Measurements from ENCODE around the gene NR4A1. TPM values are rescaled to one million over a fixed set of nuclear protein-coding genes. Genes with fewer than 3 reads are reported as not detected.

NR4A1 gene
- total RNA-seq, 4 donors from 2014 or later, result 390 to 1,252 (median 718) TPM

GRCh38 chr12:52005903-52006703, 45.1 kb upstream of the NR4A1 start:
- Histone ChIP-seq H3K9me3 (no peaks in the 10 kb centered on the region), H3K4me3 (peak overlapping the region; percentile 69 to 90 (median 76)), H3K4me1 (peaks cover 0 to 63% (median 39%) of the 10 kb centered on the region in 4 donors), H3K36me3 (peaks cover 0 to 5% (median 0%) of the 10 kb centered on the region in 3 donors), H3K27ac (peak overlapping the region; percentile 88 to 96 (median 93)), H3K27me3 (no peaks in the 10 kb centered on the region)
- TF ChIP-seq EP300 (IDR thresholded peaks at IDR 0.05) (peak in 1 of 2 donors; percentile 67), POLR2A (IDR thresholded peaks at IDR 0.05) (peak in 1 of 2 donors; percentile 22), CTCF (IDR thresholded peaks at IDR 0.05) (no peak)
- DNase-seq (ENCODE audit: low spot score in 2 of 2), result peak in 1 of 2 donors; percentile 47
- 35 to 40% methylated on average over 27 to 28 of the region's 28 CpGs for WGBS, 2 donors

GRCh38 chr12:52006726-52007157, 44.5 kb upstream of the NR4A1 start, which contains the start of gene TAMALIN:
Gene TAMALIN, plus strand, starts transcription at chr12:52006946. Its CDS starts 74 bp downstream, at chr12:52007020.
- peak; percentile 53 to 62 for DNase-seq (ENCODE audit: low spot score in 2 of 2)
- WGBS, 2 donors, result 0% methylated on average over 11 to 13 of the region's 60 CpGs
- H3K27me3 ChIP-seq, result no peaks in the 10 kb centered on the region
- peaks cover 0 to 10% (median 0%) of the 10 kb centered on the region in 3 donors for H3K36me3 ChIP-seq
- H3K4me3 ChIP-seq, result peak within 1 kb of the TSS; percentile 69 to 90 (median 76)
- no peaks in the 10 kb centered on the region for H3K9me3 ChIP-seq
- peak within 1 kb of the TSS; percentile 88 to 96 (median 93) for H3K27ac ChIP-seq
- peak; percentile 85 to 89 for TF ChIP-seq POLR2A (IDR thresholded peaks at IDR 0.05)
- TF ChIP-seq CTCF (IDR thresholded peaks at IDR 0.05), result peak in 2 of 5 experiments; percentile 31
- peak in 1 of 2 donors; percentile 92 for TF ChIP-seq EP300 (IDR thresholded peaks at IDR 0.05)
- peaks cover 0 to 70% (median 44%) of the 10 kb centered on the region in 4 donors for H3K4me1 ChIP-seq

DNA sequence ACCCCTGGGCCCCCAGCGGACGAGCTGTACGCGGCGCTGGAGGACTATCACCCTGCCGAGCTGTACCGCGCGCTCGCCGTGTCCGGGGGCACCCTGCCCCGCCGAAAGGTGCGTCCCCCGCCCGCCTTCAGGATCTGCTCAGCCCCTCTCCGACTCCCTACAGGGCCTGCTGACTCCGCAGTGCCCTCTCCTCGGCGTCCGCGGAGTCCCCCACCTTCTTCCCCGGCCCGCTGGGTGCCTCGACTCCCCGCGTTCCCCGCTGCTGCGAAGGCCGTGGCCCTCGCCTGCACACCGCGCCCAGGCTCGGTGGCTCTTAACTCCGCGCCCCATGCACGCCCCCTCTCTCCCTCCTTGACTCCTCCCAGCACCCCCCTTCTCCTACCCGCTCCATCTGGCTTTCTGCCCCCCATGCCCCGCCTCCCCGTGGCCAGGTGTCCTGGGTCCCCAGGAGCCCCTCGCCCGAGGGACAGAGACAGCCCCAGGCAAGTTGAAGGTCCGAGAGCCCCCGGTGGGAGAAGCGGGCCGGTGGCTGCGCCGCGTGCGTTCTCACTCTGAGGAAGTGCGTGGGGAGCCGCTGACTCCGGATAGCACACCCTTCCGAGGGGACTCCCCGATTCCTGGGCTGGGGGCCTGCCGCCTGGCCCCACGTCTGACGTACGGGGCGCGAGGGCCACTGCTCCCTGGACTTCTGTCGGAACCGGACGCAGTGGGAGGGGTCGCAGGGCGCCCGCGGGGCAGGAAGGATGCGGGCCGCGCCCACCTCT, 43.9 kb upstream of the NR4A1 start:
- Histone ChIP-seq H3K9me3 (no peaks in the 10 kb centered on the region), H3K27ac (peak overlapping the region; percentile 88 to 96 (median 93)), H3K4me3 (peak overlapping the region; percentile 69 to 90 (median 76)), H3K4me1 (peaks cover 0 to 70% (median 44%) of the 10 kb centered on the region in 4 donors), H3K36me3 (peaks cover 0 to 16% (median 2%) of the 10 kb centered on the region in 3 donors), H3K27me3 (no peaks in the 10 kb centered on the region)
- TF ChIP-seq POLR2A (IDR thresholded peaks at IDR 0.05) (peak in 1 of 2 donors; percentile 18), EP300 (IDR thresholded peaks at IDR 0.05) (peak in 1 of 2 donors; percentile 50), CTCF (IDR thresholded peaks at IDR 0.05) (no peak)
- DNase-seq (ENCODE audit: low spot score in 2 of 2), result peak in 1 of 2 donors; percentile 54
- WGBS, 2 donors, result 1 to 2% methylated on average over 39 to 54 of the region's 72 CpGs

DNA sequence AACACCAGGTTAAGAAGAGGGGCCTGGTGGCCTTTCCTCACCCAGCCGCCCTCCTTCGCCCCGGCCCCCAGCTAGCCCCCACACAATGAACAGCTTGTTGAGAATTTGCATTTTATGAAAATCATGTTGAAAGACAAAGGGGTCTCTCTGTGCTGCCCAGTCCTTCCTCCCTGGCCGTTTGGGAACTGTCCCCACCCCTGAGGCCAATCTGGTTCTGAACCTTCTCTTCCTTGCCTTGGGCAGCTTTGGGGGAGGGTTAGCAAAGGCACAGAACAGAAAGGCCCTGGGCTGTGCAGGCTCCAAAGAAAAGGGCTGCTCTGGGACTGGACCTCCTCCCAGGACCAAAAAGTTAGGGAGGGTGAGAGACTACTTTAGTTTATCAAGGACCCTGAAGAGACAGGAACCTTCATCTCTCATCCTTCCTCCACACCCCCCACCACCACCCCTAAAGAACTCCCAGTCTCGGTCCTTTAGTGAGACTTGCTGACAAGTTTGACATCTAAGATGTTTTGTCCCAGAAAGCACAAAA, 43.2 kb upstream of the NR4A1 start:
- DNase-seq (ENCODE audit: low spot score in 2 of 2), result no peak
- Histone ChIP-seq H3K27ac (peak overlapping the region; percentile 88 to 96 (median 93)), H3K4me1 (peaks cover 0 to 70% (median 44%) of the 10 kb centered on the region in 4 donors), H3K9me3 (no peaks in the 10 kb centered on the region), H3K4me3 (peak overlapping the region; percentile 69 to 90 (median 76)), H3K36me3 (peaks cover 0 to 21% (median 2%) of the 10 kb centered on the region in 3 donors), H3K27me3 (no peaks in the 10 kb centered on the region)
- WGBS, 2 donors, result 12 to 28% methylated on average over 5 of the region's 5 CpGs
- no peak for TF ChIP-seq EP300 (IDR thresholded peaks at IDR 0.05)
- no peak for TF ChIP-seq POLR2A (IDR thresholded peaks at IDR 0.05)
